ENCODE measurements around the gene CRIM1.

- TF ChIP-seq POLR2AphosphoS5 (IDR thresholded peaks at IDR 0.05; ENCODE audit: insufficient read depth in 1 of 2, low read depth in 1 of 2): peak in 1 of 2 donors; percentile 64
- TF ChIP-seq CTCF (IDR thresholded peaks at IDR 0.05): no peak
- TF ChIP-seq POLR2A (IDR thresholded peaks at IDR 0.05): peak in 1 of 2 donors; percentile 0
These were observed 1.6 kb downstream of the CRIM1 start for GRCh38 chr2:36356990-36357846.

Measured in vagina (tissue), 2 donors.